Measurements from ENCODE around the gene ZNF514. TPM values are rescaled to one million over a fixed set of nuclear protein-coding genes. Genes with fewer than 3 reads are reported as not detected.
"Not testable (repeated sequence)": the region's sequence is repeated elsewhere in the genome, so short reads cannot be mapped to it uniquely, and the experiment has no call there.

The ZNF514 gene
- total RNA-seq, 4 donors from 2014 or later, result 13.3 to 38.4 (median 23.7) TPM

GRCh38 chr2:95104606-95105005 lies 55.0 kb downstream of the ZNF514 start:
- no peaks in the 10 kb centered on the region for H3K9me3 ChIP-seq
- H3K27ac ChIP-seq, result no peak overlapping the region
- intact Hi-C loops (cut with DNase I; ENCODE audit: low total_unique reads), result no loop called here
- no peaks in the 10 kb centered on the region for H3K27me3 ChIP-seq
- no peak overlapping the region for H3K4me3 ChIP-seq
- H3K36me3 ChIP-seq, result peaks cover 0 to 4% of the 10 kb centered on the region in 2 donors
- TF ChIP-seq POLR2A (IDR thresholded peaks at IDR 0.05), result no peak
- no peak for TF ChIP-seq CTCF (IDR thresholded peaks at IDR 0.05)
- no peaks in the 10 kb centered on the region for H3K4me1 ChIP-seq
- DNase-seq, result no peak

GRCh38 chr2:95099910-95100309 lies 59.7 kb downstream of the ZNF514 start:
- TF ChIP-seq CTCF (IDR thresholded peaks at IDR 0.05), result no peak
- no peak for TF ChIP-seq POLR2A (IDR thresholded peaks at IDR 0.05)
- Histone ChIP-seq H3K4me1 (no peaks in the 10 kb centered on the region), H3K27me3 (no peaks in the 10 kb centered on the region), H3K4me3 (no peak overlapping the region), H3K36me3 (no peaks in the 10 kb centered on the region), H3K27ac (no peak overlapping the region), H3K9me3 (no peaks in the 10 kb centered on the region)
- intact Hi-C loops (cut with DNase I; ENCODE audit: low total_unique reads), result no loop called here
- no peak for DNase-seq

GRCh38 chr2:95098273-95098672 lies 61.4 kb downstream of the ZNF514 start:
- DNase-seq; H3K4me3 ChIP-seq; H3K9me3 ChIP-seq; H3K27ac ChIP-seq; H3K27me3 ChIP-seq; H3K4me1 ChIP-seq; intact Hi-C loops (cut with DNase I; ENCODE audit: low total_unique reads); H3K36me3 ChIP-seq: not testable (repeated sequence)

Other genes with a start within 250 kb of the ZNF514 start
- gene MAL, start 134.1 kb downstream of the ZNF514 start, total RNA-seq, result 1 to 10 TPM in 2 of 4 donors, under 1 TPM in 1, not detected in 1; 0.29 to 1.7 (median 1.6) TPM
- 10 to 100 TPM in 3 of 4 donors, 1 to 10 TPM in 1; 7.2 to 50.3 (median 28.6) TPM for gene MRPS5, start 38.0 kb downstream of the ZNF514 start, total RNA-seq
- gene ZNF2, start 6.0 kb upstream of the ZNF514 start, total RNA-seq, result 10 to 100 TPM in 2 of 4 donors, 1 to 10 TPM in 2; 5.9 to 20.2 (median 8.7) TPM
- 10 to 100 TPM in 2 of 4 donors, 1 to 10 TPM in 1, under 1 TPM in 1; 0.88 to 19.6 (median 6.9) TPM for gene ZNF892, start 47.7 kb upstream of the ZNF514 start, total RNA-seq
- gene PROM2, start 114.6 kb upstream of the ZNF514 start, total RNA-seq, result 10 to 100 TPM in 2 of 4 donors, 1 to 10 TPM in 2; 1.5 to 13.8 (median 7.1) TPM
- 10 to 100 TPM in 2 of 4 donors, 1 to 10 TPM in 2; 1.5 to 18.3 (median 10.8) TPM for gene KCNIP3, start 137.5 kb upstream of the ZNF514 start, total RNA-seq
- 10 to 100 TPM in 3 of 4 donors, 1 to 10 TPM in 1; 4.4 to 62.4 (median 27.1) TPM for gene FAHD2A, start 242.9 kb upstream of the ZNF514 start, total RNA-seq

All from uterus (tissue), 4 donors.